ENCODE results near the gene NDUFS7.
"Not testable (repeated sequence)": the region's sequence is repeated elsewhere in the genome, so short reads cannot be mapped to it uniquely, and the experiment has no call there.

Gene NDUFS7

DNA sequence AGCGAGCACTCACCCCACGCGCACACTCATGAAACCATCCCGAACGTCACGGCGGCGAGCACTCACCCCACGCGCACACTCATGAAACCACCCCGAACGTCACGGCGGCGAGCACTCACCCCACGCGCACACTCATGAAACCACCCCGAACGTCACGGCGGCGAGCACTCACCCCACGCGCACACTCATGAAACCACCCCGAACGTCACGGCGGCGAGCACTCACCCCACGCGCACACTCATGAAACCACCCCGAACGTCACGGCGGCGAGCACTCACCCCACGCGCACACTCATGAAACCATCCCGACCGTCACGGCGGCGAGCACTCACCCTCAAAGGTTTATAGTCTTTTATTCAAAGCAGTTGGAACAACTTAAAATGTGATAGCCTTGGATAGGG is 36.4 kb downstream of the NDUFS7 start:
- not testable (repeated sequence) for DNase-seq

DNA sequence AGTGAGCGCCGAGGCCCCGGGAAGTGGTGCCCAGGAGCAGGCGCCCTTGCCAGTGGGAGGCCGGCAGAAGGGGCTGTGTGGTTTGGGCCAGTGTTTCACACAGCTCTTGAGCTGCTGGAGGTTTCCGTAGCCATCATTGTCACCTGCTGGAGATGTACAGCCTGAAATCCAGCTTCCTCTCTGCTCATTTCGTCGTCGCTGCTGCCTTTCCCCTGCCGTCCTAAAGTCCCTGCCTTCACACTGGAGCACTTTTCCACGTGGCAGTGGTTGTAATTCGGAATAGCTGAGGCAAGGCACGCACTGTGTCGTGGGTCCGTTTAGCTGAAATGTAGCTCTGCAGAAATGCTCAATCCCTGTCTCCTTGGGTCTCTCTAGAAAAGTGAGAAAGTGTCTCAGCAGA is 36.9 kb downstream of the NDUFS7 start:
- DNase-seq: no peak

- DNase-seq: no peak
These were observed 37.7 kb downstream of the NDUFS7 start for GRCh38 chr19:1421218-1421957.

DNA sequence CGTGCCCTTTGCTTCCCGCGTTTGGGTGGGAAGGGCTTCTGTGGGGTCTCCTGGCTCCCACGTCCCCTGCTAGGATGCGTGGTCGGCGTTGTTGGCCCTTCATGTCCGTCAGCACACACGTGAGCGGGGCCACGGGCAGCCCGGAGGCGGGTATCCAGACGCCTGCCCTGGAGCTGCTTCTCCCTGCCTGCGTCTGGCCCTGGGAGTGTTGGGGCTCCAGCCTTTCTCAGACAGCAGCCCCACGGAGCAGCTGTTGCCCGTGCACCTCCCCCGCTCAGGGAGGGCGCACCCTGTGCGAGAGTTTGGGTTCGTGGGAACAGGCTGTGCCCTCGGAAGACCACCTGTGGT is 38.2 kb downstream of the NDUFS7 start:
- no peak for DNase-seq

- no peak for DNase-seq
These were observed 38.7 kb downstream of the NDUFS7 start for GRCh38 chr19:1422360-1422759.

- DNase-seq: no peak
These were observed 39.2 kb downstream of the NDUFS7 start for GRCh38 chr19:1422943-1423342.

- DNase-seq: no peak
These were observed 39.9 kb downstream of the NDUFS7 start for GRCh38 chr19:1423436-1424191.

DNA sequence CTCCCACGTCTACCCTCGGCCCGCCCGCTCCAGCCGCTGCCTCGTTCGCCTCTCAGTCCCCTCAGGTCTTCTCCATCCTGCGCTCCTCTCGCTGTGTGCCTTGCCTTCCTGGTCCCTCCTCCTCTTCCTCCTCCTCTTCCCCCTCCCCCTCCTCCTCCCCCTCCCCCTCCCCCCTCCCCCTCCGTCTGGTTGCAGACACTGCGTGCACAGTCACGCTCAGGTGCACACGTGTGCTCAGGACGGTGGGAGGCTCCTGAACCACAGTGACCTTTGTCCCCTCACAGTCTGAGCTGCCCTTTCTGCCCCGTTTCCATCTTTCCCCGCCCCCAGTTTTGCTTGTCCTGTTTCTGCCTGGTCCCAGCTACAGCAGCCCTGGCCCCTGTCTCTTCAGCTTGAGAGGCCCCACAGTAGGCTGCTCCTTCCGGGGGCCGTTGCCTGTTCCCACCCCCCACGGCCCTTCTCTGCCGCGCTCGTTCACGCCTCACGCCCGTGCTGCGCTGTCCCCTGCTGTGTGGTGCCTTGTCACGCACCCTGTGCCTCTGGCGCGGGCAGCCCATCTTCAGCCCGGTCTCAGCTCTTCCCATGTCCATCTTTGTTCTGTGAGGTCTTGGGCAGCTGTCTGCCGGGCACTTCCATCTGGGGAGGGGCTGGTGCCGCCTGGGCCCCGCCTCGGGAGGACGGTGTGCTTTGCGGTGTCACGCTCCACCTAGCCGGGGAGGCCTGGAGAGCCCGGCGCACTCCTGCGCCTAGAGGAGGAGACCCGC is 40.7 kb downstream of the NDUFS7 start:
- DNase-seq: no peak

GRCh38 chr19:1425102-1425837 is 41.6 kb downstream of the NDUFS7 start:
- DNase-seq: no peak

- DNase-seq: no peak
These were observed 42.2 kb downstream of the NDUFS7 start for GRCh38 chr19:1425902-1426301.

DNA sequence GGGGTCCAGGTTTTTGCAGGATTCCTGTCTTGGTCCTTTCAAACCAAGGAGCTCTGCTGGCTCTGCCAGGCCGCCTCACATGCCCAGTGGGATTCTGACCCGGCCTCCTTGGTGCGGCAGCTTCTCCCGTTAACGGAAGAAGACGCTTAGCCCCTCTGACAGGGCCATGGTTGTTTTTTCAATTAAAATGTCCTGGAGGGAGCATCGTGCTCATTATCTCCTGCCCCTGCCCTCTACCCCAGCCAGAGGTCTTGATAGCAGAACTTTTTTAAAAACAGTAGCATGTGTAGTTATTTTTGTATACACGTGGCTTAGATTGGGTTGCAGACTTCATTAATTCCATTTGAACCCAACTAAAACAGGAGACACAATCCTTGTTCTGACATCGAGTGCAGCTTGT is 43.0 kb downstream of the NDUFS7 start:
- DNase-seq: no peak

GRCh38 chr19:1427221-1427920 is 43.7 kb downstream of the NDUFS7 start:
- DNase-seq: no peak

DNA sequence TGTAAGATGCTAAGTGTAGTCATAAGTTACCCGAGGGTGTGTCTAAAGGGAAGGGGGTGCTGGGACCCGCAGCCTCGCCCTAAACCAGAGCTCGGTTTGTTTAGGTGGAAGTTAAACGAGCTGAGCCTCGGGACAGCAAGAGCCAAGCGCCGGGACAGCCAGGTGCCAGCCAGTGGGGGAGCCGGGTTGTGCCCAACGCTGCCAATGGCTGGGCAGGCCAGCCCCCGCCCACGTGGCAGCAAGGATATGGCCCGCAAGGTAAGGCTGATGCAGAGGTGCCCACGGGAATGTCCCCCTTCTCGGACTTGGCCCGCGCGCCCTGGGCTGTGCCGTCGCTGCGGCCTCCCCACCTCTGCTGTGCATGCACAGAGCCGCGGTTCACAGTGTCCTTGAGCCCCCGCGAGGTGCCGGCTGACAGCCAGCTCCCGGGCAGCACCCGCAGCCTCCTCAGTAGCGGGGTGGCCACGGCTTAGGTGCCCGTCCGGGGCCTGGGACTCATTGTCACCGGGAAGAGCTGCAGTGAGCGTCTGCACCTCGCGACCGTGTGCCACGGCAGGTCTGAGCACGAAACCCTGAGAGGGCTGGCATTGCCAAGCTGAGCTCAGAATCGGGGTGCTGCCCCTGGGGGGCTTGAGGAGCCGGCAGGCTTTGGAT is 45.2 kb downstream of the NDUFS7 start:
- DNase-seq: no peak

- DNase-seq: no peak
These were observed 46.0 kb downstream of the NDUFS7 start for GRCh38 chr19:1429750-1430149.

DNA sequence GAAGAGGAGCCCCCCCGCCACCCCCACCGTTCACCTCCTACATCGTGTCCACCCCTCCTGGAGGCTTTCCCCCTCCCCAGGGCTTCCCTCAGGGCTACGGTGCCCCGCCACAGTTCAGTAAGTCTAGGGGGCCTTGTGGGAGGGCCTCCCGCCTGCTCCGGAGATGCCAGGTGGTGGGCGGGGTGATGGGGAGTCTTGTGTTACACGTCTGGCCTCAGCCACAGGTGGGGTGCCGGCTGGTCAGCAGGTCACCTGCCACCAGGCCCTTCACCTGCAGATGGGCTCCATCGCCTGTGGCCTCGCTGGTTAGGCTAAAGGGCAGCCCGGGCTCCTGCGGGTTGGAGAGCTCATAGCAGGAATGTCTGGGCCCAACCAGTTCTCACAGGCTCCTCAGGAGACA is 46.5 kb downstream of the NDUFS7 start:
- no peak for DNase-seq

DNA sequence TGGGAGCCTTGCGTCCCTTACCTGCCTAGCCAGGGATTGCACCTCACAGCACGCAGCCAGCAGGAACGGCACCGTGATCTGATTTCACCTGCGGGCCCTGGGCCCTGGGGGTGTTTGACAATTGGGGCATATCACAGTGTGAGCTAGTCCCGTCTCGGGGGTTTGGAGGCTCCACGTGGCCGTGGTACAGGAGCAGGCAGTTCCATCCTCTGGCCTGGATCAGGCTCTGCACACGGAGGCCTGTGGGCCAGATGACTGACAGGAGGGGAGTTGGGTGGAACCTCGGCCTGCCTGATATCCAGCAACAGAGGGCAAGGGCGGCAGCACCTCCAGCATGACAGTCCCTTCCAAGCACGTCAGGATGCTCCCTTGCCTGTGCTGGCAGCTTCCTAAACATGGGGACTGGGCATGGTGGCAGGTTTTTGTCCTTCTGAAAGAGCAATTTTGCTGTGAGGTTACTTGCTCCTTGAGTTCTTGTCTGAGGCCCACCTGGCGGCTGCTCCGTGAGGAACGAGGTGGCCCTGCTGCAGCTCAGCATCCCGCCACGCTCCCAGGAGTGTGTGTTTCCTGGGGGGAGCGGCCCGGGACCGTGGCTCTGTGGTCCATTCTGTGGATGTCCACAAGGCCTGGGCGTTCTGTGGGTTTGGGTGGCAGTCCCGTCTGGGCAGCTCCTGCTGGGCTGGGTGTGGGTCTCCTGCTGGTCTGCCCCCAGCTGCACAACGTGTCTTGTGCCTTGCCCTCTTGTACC is 48.2 kb downstream of the NDUFS7 start:
- no peak for DNase-seq

GRCh38 chr19:1432507-1432887 is 48.8 kb downstream of the NDUFS7 start:
- no peak for DNase-seq

- no peak for DNase-seq
These were observed 49.7 kb downstream of the NDUFS7 start for GRCh38 chr19:1433119-1434039.

GRCh38 chr19:1434040-1434366 is 50.3 kb downstream of the NDUFS7 start:
- no peak for DNase-seq

DNA sequence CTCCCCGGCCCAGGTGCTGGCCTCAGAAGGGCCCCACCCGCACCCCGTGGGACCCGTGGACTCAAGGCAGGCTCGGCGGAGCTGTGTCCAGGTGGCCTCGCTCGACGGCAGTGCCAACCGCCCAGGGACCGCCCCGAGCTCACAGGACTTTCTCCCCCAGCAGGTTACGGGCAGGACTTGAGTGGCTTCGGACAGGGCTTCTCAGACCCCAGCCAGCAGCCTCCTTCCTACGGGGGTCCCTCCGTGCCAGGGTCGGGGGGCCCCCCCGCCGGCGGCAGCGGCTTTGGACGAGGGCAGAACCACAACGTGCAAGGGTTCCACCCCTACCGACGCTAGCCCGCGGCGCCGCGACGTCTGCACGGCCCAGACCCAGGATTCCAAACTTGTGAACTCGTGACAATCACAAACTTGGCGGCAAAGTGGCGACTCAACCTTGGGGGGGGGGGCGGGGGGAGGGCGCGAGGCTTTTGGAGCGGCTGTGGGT is 50.9 kb downstream of the NDUFS7 start:
- no peak for DNase-seq

All from NCI-H345 (cell line).